AG04449 (cell line): ENCODE measurements around the gene NOC2L.
"Not testable (repeated sequence)": the region's sequence is repeated elsewhere in the genome, so short reads cannot be mapped to it uniquely, and the experiment has no call there.

ENCODE experiments used
- CTCF ChIA-PET: fragments of 350-600 bp; formaldehyde crosslinking; extraction: SDS; loops from one replicate; lab custom pipeline; 2021; ENCODE audit warnings: antibody characterized with exemption; lab: Yijun Ruan, JAX
- POLR2A ChIA-PET: fragments of 400-600, 350-600 bp; formaldehyde crosslinking; extraction: SDS; loops from one replicate; lab custom pipeline; 2020; ENCODE audit warnings: antibody characterized with exemption, inconsistent platforms; lab: Yijun Ruan, JAX
- DNase-seq: peaks from one replicate; pipeline ENCODE4 v3.0.0-alpha.2; 2010; ENCODE audit warnings: low read depth, low spot score
- H3K4me3 ChIP-seq: 2 replicates; pipeline ENCODE4 v1.5.1; 2011; ENCODE audit warnings: low read depth, mild to moderate bottlenecking, control low read depth, low read length
- TF ChIP-seq, protein P1 (sequence below): IDR thresholded peaks from one replicate; pipeline ENCODE4 v1.5.1; 2011; ENCODE audit warnings: mild to moderate bottlenecking, moderate library complexity, low read length, control low read depth, inconsistent platforms; ENCODE audit not compliant: insufficient read depth; ENCODE audit errors: missing control alignments

The NOC2L gene

DNA sequence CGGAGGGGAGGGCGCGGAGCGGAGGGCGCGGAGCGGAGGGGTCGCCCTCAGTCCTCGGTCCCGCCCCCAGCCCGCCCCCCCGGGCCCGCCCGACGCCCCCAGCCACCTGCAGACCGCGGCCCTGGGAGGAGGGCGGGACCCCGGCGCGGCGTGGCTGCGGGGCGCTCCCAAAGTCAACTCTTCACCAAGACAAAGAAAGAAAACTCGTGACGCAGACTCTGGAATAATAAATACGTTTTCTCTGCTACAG lies 39.6 kb upstream of the NOC2L start:
- CTCF ChIA-PET: interaction anchor here (1.4 to 9.5 kb wide), 2 partner anchors 16 to 32 kb away, joined by 3 to 101 read pairs; partner anchors contain the start of genes PERM1 and PLEKHN1
- POLR2A ChIA-PET: no interaction called here
- DNase-seq: no peak
- TF ChIP-seq, protein P1, sequence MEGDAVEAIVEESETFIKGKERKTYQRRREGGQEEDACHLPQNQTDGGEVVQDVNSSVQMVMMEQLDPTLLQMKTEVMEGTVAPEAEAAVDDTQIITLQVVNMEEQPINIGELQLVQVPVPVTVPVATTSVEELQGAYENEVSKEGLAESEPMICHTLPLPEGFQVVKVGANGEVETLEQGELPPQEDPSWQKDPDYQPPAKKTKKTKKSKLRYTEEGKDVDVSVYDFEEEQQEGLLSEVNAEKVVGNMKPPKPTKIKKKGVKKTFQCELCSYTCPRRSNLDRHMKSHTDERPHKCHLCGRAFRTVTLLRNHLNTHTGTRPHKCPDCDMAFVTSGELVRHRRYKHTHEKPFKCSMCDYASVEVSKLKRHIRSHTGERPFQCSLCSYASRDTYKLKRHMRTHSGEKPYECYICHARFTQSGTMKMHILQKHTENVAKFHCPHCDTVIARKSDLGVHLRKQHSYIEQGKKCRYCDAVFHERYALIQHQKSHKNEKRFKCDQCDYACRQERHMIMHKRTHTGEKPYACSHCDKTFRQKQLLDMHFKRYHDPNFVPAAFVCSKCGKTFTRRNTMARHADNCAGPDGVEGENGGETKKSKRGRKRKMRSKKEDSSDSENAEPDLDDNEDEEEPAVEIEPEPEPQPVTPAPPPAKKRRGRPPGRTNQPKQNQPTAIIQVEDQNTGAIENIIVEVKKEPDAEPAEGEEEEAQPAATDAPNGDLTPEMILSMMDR: no peak
- H3K4me3 ChIP-seq: peak overlapping the region; percentile 73

DNA sequence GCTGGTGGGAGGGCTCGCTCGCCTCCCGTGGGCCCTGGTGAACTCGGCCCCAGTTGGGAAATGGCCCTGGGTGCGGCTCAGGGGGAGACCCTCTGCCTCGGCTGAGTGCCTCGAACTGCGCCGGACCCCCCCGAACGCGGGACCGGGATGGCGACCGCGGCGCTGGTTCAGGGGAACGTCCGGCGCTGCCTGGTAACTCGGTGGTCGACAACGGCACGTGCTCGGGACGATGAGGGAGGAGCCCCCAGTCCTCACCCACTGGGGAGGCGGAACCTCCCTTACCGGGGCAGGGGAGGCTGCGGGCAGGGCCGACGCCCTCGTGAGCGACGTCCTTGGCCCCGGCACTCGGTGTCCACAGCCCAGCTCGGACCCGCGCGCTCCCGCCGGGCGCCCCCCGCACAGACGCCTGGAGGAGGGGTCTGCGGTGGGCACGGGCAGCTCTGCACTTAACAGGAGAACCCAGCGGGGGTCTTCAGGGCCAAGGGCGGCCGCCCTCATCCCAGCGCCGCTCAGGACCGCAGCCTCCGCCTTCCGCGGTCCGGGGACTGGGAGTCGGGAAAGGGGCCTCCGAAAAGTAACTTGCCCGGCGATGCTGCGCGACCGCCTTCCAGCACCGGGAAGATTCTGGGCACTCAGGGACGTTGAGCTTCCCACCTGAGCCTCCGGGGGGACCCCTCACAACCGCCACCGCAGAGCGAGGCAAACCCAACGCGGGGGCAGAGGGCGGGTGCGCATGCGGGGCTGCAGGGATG lies 39.1 kb upstream of the NOC2L start:
- DNase-seq: no peak
- TF ChIP-seq, protein P1: no peak
- ChIA-PET POLR2A (interaction anchor here (0.7 kb wide), 1 partner anchor 362 kb away, joined by 3 read pairs; no protein-coding TSS in a partner anchor), CTCF (interaction anchor here (1.4 to 9.5 kb wide), 4 partner anchors 15 to 66 kb away, joined by 3 to 101 read pairs (median 4); partner anchors contain the start of genes PERM1 and PLEKHN1)
- H3K4me3 ChIP-seq: peak overlapping the region; percentile 30

DNA sequence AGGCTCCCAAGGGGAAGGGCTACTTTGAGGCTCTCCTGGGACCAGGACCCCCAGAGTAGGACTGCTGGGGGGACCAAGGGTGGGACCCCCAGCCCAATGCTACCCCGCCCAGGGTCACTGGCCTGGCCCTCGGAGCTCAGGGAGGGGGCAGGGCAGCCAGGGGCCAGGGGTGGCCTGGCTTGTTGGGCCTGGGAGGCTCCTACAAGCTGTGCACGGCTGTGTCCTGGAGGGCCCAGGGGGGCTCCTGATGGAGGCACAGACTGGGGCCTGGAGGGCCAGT lies 38.6 kb upstream of the NOC2L start:
- ChIA-PET POLR2A (interaction anchor here (0.7 kb wide), 1 partner anchor 363 kb away, joined by 3 read pairs; no protein-coding TSS in a partner anchor), CTCF (interaction anchor here (0.7 to 9.5 kb wide), 7 partner anchors 14 to 66 kb away, joined by 3 to 101 read pairs (median 4); partner anchors contain the start of genes PERM1 and PLEKHN1)
- DNase-seq: no peak
- TF ChIP-seq, protein P1: no peak
- H3K4me3 ChIP-seq: no peak overlapping the region

DNA sequence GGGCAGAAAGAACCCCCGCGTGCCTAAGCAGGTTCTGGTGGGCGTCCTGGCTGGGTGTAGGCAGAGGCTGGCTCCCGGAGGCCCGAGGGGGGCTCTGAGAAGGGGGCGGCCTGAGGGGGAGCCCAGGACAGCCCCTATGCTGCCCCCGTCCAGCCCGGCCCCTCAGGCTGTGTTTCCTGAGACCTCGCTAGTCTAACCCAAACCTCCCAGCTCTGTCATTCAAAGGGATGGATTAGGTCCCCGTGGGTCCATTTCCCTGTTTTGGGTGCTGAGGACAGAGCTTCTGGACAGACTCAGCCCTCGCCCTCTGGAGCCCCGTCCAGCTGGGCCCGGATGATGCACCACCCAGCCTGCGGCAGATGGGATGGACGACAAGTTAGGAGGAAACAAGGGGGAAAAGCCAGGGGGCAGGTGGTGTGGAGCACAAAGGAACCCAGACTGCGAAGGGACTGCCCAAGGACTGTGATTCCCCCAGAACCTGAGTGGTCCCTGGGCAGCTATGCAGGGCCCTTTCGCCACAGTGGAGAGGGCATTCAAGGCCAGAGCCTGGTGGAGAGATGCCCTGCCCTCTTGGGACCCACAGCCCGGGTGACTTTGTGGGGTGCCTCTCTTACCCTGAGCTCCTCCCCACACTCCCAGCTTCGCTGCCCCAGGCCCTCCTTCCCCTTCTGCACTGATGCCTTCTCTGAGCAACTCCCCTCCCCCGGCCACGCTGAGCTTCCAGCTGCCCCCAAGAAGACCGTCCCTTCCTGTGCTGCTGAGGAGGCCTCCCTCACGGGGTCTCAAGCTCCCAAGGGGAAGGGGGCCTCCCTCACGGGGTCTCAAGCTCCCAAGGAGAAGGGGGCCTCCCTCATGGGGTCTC lies 38.0 kb upstream of the NOC2L start:
- TF ChIP-seq, protein P1: no peak
- ChIA-PET CTCF (interaction anchor here (0.7 to 9.5 kb wide), 7 partner anchors 14 to 67 kb away, joined by 3 to 101 read pairs (median 4); partner anchors contain the start of genes PERM1 and PLEKHN1), POLR2A (interaction anchor here (0.7 kb wide), 1 partner anchor 363 kb away, joined by 3 read pairs; no protein-coding TSS in a partner anchor)
- no peak overlapping the region for H3K4me3 ChIP-seq
- no peak for DNase-seq

DNA sequence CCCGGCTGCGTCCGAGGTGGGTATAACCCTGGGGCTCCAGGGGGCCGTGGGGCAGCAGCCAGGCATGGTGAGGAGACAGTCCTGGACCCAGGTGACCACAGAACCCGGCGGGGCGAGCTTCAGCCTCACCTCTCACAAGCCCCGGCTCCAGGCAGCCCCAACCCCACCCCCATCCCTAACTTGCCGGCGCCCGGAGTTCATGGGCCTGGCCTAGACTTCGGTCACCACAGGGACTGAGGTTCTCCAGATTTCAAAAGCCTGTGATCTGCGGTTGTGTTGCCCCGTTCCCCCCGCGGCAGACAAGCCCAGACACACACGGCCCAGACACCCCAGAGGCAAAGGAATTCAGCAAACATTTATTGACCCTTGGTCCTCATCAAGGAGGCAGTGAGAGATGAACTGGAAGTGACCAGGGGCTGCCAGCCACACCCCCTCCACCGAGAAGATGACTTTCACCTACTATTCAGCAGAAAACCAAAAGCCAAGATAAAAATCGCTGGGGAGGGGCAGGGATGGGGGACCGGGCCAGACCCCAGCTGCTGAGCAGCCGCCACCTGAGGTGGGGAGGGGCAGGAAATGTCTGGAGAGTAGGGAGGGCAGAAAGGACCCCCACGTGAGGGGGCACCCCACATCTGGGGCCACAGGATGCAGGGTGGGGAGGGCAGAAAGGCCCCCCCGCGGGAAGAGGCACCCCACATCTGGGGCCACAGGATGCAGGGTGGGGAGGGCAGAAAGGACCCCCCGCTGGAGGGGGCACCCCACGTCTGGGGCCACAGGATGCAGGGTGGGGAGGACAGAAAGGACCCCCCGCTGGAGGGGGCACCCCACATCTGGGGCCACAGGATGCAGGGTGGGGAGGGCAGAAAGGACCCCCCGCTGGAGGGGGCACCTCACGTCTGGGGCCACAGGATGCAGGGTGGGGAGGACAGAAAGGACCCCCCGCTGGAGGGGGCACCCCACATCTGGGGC lies 36.9 kb upstream of the NOC2L start:
- POLR2A ChIA-PET: no interaction called here
- no peak for DNase-seq
- H3K4me3 ChIP-seq: no peak overlapping the region
- TF ChIP-seq, protein P1: no peak
- CTCF ChIA-PET: interaction anchor here (1.6 to 9.5 kb wide), 5 partner anchors 7 to 68 kb away, joined by 4 to 101 read pairs (median 5); partner anchors contain the start of gene PERM1

DNA sequence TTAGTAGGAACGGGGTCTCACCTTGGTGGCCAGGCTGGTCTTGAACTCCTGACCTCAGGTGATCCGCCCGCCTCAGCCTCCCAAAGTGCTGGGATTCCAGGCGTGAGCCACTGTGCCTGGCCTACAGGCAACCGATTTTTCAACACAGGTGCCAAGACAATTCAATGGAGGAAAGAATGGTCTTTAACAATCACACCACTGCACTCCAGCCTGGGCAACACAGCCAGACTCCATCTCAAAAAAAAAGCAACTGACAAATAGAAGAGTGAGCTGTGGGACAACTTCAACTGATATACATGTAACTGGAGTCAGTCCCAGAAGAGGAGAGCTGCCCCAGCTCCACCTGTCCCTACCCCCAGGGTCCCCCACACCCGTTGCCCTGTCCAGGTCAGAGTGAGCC lies 35.5 kb upstream of the NOC2L start:
- CTCF ChIA-PET: interaction anchor here (0.9 to 7.2 kb wide), 4 partner anchors 9 to 90 kb away, joined by 4 to 86 read pairs (median 4); partner anchors contain the start of gene PERM1
- H3K4me3 ChIP-seq, POLR2A ChIA-PET, DNase-seq: not testable (repeated sequence)
